Thoracic aorta (tissue), 2 donors: ENCODE data around the gene SASS6. TPM values are rescaled to one million over a fixed set of nuclear protein-coding genes. Genes with fewer than 3 reads are reported as not detected.

ENCODE experiments used
- ATAC-seq: fragments of 150-250 bp; one replicate; pipeline ENCODE4 v1.8.0; 2017; ENCODE audit warnings: low read depth; ENCODE audit not compliant: insufficient number of reproducible peaks, low FRiP score
- DNase-seq: peaks from one replicate; pipeline ENCODE4 v3.0.0-alpha.2; 2020; ENCODE audit warnings: low spot score
- H3K27ac ChIP-seq, 2 donors: fragments of 200-600 bp; sonication (generic); 1 replicate in 1 of 2; 2 replicates in 1 of 2; pipeline ENCODE4 v1.5.1; 2016; ENCODE audit warnings: mild to moderate bottlenecking in 2 of 2, moderate library complexity in 2 of 2
- H3K27me3 ChIP-seq: fragments of 200-600 bp; sonication (generic); replicated peaks from 2 replicates; pipeline ENCODE4 v1.6.0; 2016; ENCODE audit warnings: mild to moderate bottlenecking; ENCODE audit not compliant: insufficient read depth
- H3K36me3 ChIP-seq: fragments of 200-600 bp; sonication (generic); one replicate; pipeline ENCODE4 v1.5.1; 2016
- H3K4me1 ChIP-seq, 2 donors: fragments of 200-600 bp; sonication (generic); 1 replicate in 1 of 2; 2 replicates in 1 of 2; pipeline versions ENCODE4 v1.5.1 to v1.6.0; 2016; ENCODE audit warnings: low read depth in 2 of 2, mild to moderate bottlenecking in 1 of 2; ENCODE audit not compliant: control insufficient read depth in 1 of 2
- H3K4me3 ChIP-seq: fragments of 200-600 bp; sonication (generic); 2 replicates; pipeline ENCODE4 v1.5.1; 2016; ENCODE audit warnings: mild to moderate bottlenecking
- H3K9me3 ChIP-seq: fragments of 200-600 bp; sonication (generic); 2 replicates; pipeline ENCODE4 v1.5.1; 2016
- total RNA-seq, 2 donors: library from RNA; depleted of rRNA; stranded (reverse); fragments of >200 nt; gene quantifications; one replicate each; pipeline versions ENCODE4 v1.1.0 to v1.2.3, GENCODE V29; 2016
- TF ChIP-seq, protein P1 (sequence below): fragments of 200-600 bp; sonication (generic); IDR thresholded peaks from one replicate; pipeline ENCODE4 v1.5.1; 2019; ENCODE audit warnings: antibody characterized with exemption

The SASS6 gene
- total RNA-seq, 2 donors from 2014 or later = 2.4 to 3.2 TPM

DNA sequence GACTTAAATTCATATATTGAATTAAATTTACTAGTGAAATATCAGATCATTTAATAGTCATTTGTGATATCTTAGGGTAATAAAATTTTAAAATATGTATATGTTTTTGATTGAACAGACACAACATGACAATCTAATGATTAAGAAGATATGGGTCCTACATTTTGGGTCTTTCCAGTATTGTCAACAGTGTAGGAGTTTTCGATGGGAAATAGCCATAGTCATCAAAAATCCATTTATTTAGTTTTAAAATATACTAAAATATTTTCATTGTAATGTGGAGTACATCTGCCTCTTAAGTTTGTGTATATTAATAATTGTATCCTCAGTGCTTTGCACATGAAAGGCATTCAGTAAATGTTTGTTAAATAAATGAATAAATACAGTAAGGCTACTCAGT lies 14.2 kb upstream of the SASS6 start:
- H3K27ac ChIP-seq = no peak overlapping the region
- H3K4me3 ChIP-seq = no peak overlapping the region
- H3K4me1 ChIP-seq = no peaks in the 10 kb centered on the region
- peaks cover 35% of the 10 kb centered on the region for H3K36me3 ChIP-seq
- ATAC-seq (no peak), DNase-seq (no peak)
- H3K27me3 ChIP-seq = no peaks in the 10 kb centered on the region
- TF ChIP-seq, protein P1, sequence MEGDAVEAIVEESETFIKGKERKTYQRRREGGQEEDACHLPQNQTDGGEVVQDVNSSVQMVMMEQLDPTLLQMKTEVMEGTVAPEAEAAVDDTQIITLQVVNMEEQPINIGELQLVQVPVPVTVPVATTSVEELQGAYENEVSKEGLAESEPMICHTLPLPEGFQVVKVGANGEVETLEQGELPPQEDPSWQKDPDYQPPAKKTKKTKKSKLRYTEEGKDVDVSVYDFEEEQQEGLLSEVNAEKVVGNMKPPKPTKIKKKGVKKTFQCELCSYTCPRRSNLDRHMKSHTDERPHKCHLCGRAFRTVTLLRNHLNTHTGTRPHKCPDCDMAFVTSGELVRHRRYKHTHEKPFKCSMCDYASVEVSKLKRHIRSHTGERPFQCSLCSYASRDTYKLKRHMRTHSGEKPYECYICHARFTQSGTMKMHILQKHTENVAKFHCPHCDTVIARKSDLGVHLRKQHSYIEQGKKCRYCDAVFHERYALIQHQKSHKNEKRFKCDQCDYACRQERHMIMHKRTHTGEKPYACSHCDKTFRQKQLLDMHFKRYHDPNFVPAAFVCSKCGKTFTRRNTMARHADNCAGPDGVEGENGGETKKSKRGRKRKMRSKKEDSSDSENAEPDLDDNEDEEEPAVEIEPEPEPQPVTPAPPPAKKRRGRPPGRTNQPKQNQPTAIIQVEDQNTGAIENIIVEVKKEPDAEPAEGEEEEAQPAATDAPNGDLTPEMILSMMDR = no peak
- no peaks in the 10 kb centered on the region for H3K9me3 ChIP-seq

GRCh38 chr1:100145116-100145515 lies 12.4 kb upstream of the SASS6 start:
- Histone ChIP-seq H3K27ac (no peak overlapping the region), H3K4me1 (no peaks in the 10 kb centered on the region), H3K4me3 (no peak overlapping the region), H3K36me3 (peaks cover 44% of the 10 kb centered on the region), H3K27me3 (no peaks in the 10 kb centered on the region), H3K9me3 (no peaks in the 10 kb centered on the region)
- TF ChIP-seq, protein P1 = no peak
- DNase-seq = no peak
- ATAC-seq = no peak

DNA sequence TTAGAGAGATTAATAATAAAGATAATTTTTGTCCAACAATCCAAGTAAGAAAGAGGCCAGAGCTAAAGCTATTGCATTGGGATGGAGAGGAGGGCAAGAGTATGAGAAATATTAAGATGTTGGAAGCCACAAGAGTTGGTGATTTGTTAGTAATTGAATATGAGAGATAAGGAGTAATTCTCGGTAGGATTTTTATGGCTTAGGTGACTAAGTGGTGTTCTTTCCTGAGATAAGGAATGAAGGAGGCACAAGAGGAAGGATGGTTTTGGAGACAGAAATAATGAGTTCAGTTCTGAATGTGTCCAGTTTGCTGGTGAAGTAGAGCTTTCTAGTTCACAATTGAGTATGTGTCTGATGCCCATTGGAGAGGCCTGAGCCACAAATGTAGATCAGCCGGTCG lies 9.6 kb upstream of the SASS6 start:
- H3K4me3 ChIP-seq = no peak overlapping the region
- DNase-seq (no peak), ATAC-seq (no peak)
- TF ChIP-seq, protein P1 = no peak
- H3K36me3 ChIP-seq = peaks cover 45% of the 10 kb centered on the region
- H3K27ac ChIP-seq = no peak overlapping the region
- no peaks in the 10 kb centered on the region for H3K9me3 ChIP-seq
- H3K27me3 ChIP-seq = no peaks in the 10 kb centered on the region
- H3K4me1 ChIP-seq = no peaks in the 10 kb centered on the region

DNA sequence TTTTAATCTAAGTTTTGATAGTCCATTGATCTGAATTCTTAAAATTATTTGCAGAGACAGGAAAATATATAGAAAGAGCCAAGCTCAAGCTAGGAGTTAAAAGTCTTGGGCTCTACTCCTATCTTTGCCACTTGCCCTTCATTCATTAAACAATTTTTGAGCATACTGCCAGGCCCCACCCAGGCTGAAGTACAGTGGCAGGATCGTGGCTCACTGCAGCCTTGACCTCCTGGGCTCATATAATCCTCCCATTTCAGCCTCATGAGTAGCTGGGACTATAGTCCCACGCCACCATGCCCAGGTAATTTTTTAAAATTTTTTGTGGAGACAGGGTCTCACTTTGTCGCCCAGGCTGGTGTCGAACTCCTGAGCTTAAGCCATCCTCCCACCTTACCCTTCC lies 8.5 kb upstream of the SASS6 start:
- H3K9me3 ChIP-seq = no peaks in the 10 kb centered on the region
- no peak overlapping the region for H3K4me3 ChIP-seq
- H3K4me1 ChIP-seq = no peaks in the 10 kb centered on the region
- H3K27me3 ChIP-seq = no peaks in the 10 kb centered on the region
- no peak overlapping the region for H3K27ac ChIP-seq
- TF ChIP-seq, protein P1 = no peak
- no peak for ATAC-seq
- H3K36me3 ChIP-seq = peaks cover 42% of the 10 kb centered on the region
- DNase-seq = no peak

- H3K4me1 ChIP-seq = peaks cover 9 to 12% of the 10 kb centered on the region in 2 donors
- TF ChIP-seq, protein P1 = no peak
- H3K27me3 ChIP-seq = no peaks in the 10 kb centered on the region
- H3K4me3 ChIP-seq = no peak overlapping the region
- H3K27ac ChIP-seq = no peak overlapping the region
- no peaks in the 10 kb centered on the region for H3K9me3 ChIP-seq
- DNase-seq (no peak), ATAC-seq (no peak)
- H3K36me3 ChIP-seq = peaks cover 22% of the 10 kb centered on the region
Measured at GRCh38 chr1:100137602-100138001, 4.9 kb upstream of the SASS6 start.
